ENCODE results near the gene CCNI2.

- TF ChIP-seq GATA2 (IDR thresholded peaks at IDR 0.05; ENCODE audit: low read depth, low read length) (no peak), GATA3 (IDR thresholded peaks at IDR 0.05; ENCODE audit: low read depth, low read length) (no peak)
These were observed 5.4 kb downstream of the CCNI2 start for GRCh38 chr5:132752581-132753125.

Data from SH-SY5Y (cell line).